WTC11 (cell line): ENCODE measurements around the gene EMX2. TPM values are rescaled to one million over a fixed set of nuclear protein-coding genes. Genes with fewer than 3 reads are reported as not detected.
A peak's percentile ranks its signal among the peaks of the same experiment; 100 is the strongest.

Source experiments
- ATAC-seq: fragments of 200-7000 bp; cut with Tn5 transposase; 2 replicates; pipeline ENCODE4 v1.10.0; 2021; ENCODE audit warnings: mild to moderate bottlenecking, moderate library complexity
- CTCF ChIA-PET: fragments of 300-600 bp; sonication (Branson Sonifier 250); formaldehyde crosslinking; loops from one replicate; lab custom pipeline; 2021; ENCODE audit warnings: antibody characterized with exemption; lab: Charles Lee
- POLR2A ChIA-PET: fragments of 350-600 bp; sonication (Branson Sonifier 250); formaldehyde crosslinking; loops from one replicate; lab custom pipeline; 2021; ENCODE audit warnings: antibody characterized with exemption; lab: Charles Lee
- DNase-seq: peaks from one replicate; pipeline ENCODE4 v3.0.0; 2021; ENCODE audit warnings: low spot score
- H3K27ac Mint-ChIP-seq: 2 replicates; pipeline ENCODE4 v1.8.0; 2021; ENCODE audit warnings: mixed read lengths
- H3K27me3 Mint-ChIP-seq: 2 replicates; pipeline ENCODE4 v1.8.0; 2021; ENCODE audit warnings: low read depth, mild to moderate bottlenecking, moderate library complexity, mixed read lengths
- H3K36me3 Mint-ChIP-seq: 2 replicates; pipeline ENCODE4 v1.8.0; 2021; ENCODE audit warnings: mixed read lengths
- H3K4me1 Mint-ChIP-seq: 2 replicates; pipeline ENCODE4 v1.8.0; 2022; ENCODE audit warnings: mixed read lengths
- H3K4me3 Mint-ChIP-seq: 2 replicates; pipeline ENCODE4 v1.8.0; 2021; ENCODE audit warnings: mild to moderate bottlenecking, moderate library complexity, mixed read lengths
- H3K9me3 Mint-ChIP-seq: 2 replicates; pipeline ENCODE4 v1.8.0; 2021; ENCODE audit warnings: mixed read lengths
- AFF4 ChIP-seq: sonication (generic); formaldehyde crosslinking; IDR thresholded peaks from 2 replicates; pipeline ENCODE4 v1.8.1; 2023; ENCODE audit warnings: mild to moderate bottlenecking, missing genetic modification reagents, borderline replicate concordance
- ATF1 ChIP-seq: sonication (generic); formaldehyde crosslinking; IDR thresholded peaks from 2 replicates; pipeline ENCODE4 v1.8.1; 2023; ENCODE audit warnings: mild to moderate bottlenecking, moderate library complexity, missing genetic modification reagents
- ATF2 ChIP-seq: sonication (generic); formaldehyde crosslinking; IDR thresholded peaks from 2 replicates; pipeline ENCODE4 v1.8.1; 2022; ENCODE audit warnings: low read depth, missing genetic modification reagents, borderline replicate concordance
- E2F4 ChIP-seq: sonication (generic); formaldehyde crosslinking; IDR thresholded peaks from 2 replicates; pipeline ENCODE4 v1.8.1; 2022; ENCODE audit warnings: low read depth, mild to moderate bottlenecking, moderate library complexity, missing genetic modification reagents, borderline replicate concordance
- FOXJ3 ChIP-seq: sonication (generic); formaldehyde crosslinking; IDR thresholded peaks from 2 replicates; pipeline ENCODE4 v1.9.0; 2021; ENCODE audit warnings: missing genetic modification reagents, mild to moderate bottlenecking, borderline replicate concordance
- GRHL2 ChIP-seq: fragments of 250-450 bp; sonication (Bioruptor Pico); IDR thresholded peaks from 2 replicates; pipeline ENCODE4 v1.8.0; 2022; ENCODE audit warnings: mild to moderate bottlenecking, moderate library complexity; ENCODE audit not compliant: insufficient replicate concordance, severe bottlenecking
- JUN ChIP-seq: sonication (generic); formaldehyde crosslinking; IDR thresholded peaks from 2 replicates; pipeline ENCODE4 v1.8.0; 2023; ENCODE audit warnings: mild to moderate bottlenecking, missing genetic modification reagents
- MXD4 ChIP-seq: fragments of 250-450 bp; sonication (Bioruptor Pico); IDR thresholded peaks from 2 replicates; pipeline ENCODE4 v1.8.0; 2021; ENCODE audit warnings: mild to moderate bottlenecking, moderate library complexity, borderline replicate concordance
- NR3C1 ChIP-seq: sonication (generic); formaldehyde crosslinking; conservative IDR thresholded peaks from 2 replicates; pipeline ENCODE4 v1.8.1; 2023; ENCODE audit warnings: low read depth, mild to moderate bottlenecking, missing genetic modification reagents
- PREB ChIP-seq: sonication (generic); formaldehyde crosslinking; IDR thresholded peaks from 2 replicates; pipeline ENCODE4 v1.8.1; 2022; ENCODE audit warnings: mild to moderate bottlenecking, missing genetic modification reagents, moderate library complexity, borderline replicate concordance
- RELA ChIP-seq: sonication (generic); formaldehyde crosslinking; IDR thresholded peaks from 2 replicates; pipeline ENCODE4 v1.8.1; 2022; ENCODE audit warnings: missing genetic modification reagents, mild to moderate bottlenecking, borderline replicate concordance
- SMAD4 ChIP-seq: sonication (generic); formaldehyde crosslinking; IDR thresholded peaks from 2 replicates; pipeline ENCODE4 v1.8.0; 2022; ENCODE audit warnings: mild to moderate bottlenecking, missing genetic modification reagents
- SP1 ChIP-seq: sonication (generic); formaldehyde crosslinking; conservative IDR thresholded peaks from 2 replicates; pipeline ENCODE4 v1.8.1; 2022; ENCODE audit warnings: missing genetic modification reagents
- TCF7 ChIP-seq: sonication (generic); formaldehyde crosslinking; IDR thresholded peaks from 2 replicates; pipeline ENCODE4 v1.8.0; 2022; ENCODE audit warnings: mild to moderate bottlenecking, low read depth, missing genetic modification reagents, moderate library complexity
- TEAD1 ChIP-seq: sonication (generic); formaldehyde crosslinking; IDR thresholded peaks from 2 replicates; pipeline ENCODE4 v1.8.0; 2022; ENCODE audit warnings: mild to moderate bottlenecking, missing genetic modification reagents
- ZMAT4 ChIP-seq: fragments of 250-450 bp; sonication (Bioruptor Pico); IDR thresholded peaks from 2 replicates; pipeline ENCODE4 v1.9.0; 2021; ENCODE audit warnings: mild to moderate bottlenecking
- ZNF219 ChIP-seq: sonication (generic); formaldehyde crosslinking; IDR thresholded peaks from 2 replicates; pipeline ENCODE4 v1.8.0; 2023; ENCODE audit warnings: missing genetic modification reagents, mild to moderate bottlenecking, borderline replicate concordance
- ZNF281 ChIP-seq: sonication (generic); formaldehyde crosslinking; IDR thresholded peaks from 2 replicates; pipeline ENCODE4 v1.8.0; 2023; ENCODE audit warnings: mild to moderate bottlenecking, missing genetic modification reagents
- ZNF317 ChIP-seq: sonication (generic); formaldehyde crosslinking; IDR thresholded peaks from 2 replicates; pipeline ENCODE4 v1.8.1; 2023; ENCODE audit warnings: low read depth, mild to moderate bottlenecking, moderate library complexity, missing genetic modification reagents, borderline replicate concordance
- ZNF396 ChIP-seq: fragments of 250-450 bp; sonication (Bioruptor Pico); IDR thresholded peaks from 2 replicates; pipeline ENCODE4 v1.8.0; 2021; ENCODE audit warnings: mild to moderate bottlenecking, moderate library complexity, borderline replicate concordance
- ZNF416 ChIP-seq: fragments of 250-450 bp; sonication (Bioruptor Pico); IDR thresholded peaks from 2 replicates; pipeline ENCODE4 v1.9.0; 2021; ENCODE audit warnings: mild to moderate bottlenecking, inconsistent platforms
- ZNF425 ChIP-seq: fragments of 250-450 bp; sonication (Bioruptor Pico); conservative IDR thresholded peaks from 2 replicates; pipeline ENCODE4 v1.9.0; 2021; ENCODE audit warnings: mild to moderate bottlenecking
- total RNA-seq: library from RNA; stranded (reverse); gene quantifications from 3 replicates; pipeline ENCODE4 v1.2.3, GENCODE V29; 2021

Gene EMX2
- total RNA-seq, 1 experiment from 2014 or later = not detected

GRCh38 chr10:117552701-117553141 is 10.2 kb downstream of the EMX2 start (continued):
- TF ChIP-seq SMAD4 (CRISPR knock-in tag) (no peak), ZNF219 (no peak), TEAD1 (CRISPR knock-in tag) (no peak)

- Mint-ChIP-seq H3K27ac (no peak overlapping the region), H3K27me3 (peaks cover 90% of the 10 kb centered on the region), H3K4me1 (peaks cover 34% of the 10 kb centered on the region), H3K36me3 (no peaks in the 10 kb centered on the region), H3K4me3 (peak overlapping the region; percentile 58), H3K9me3 (no peaks in the 10 kb centered on the region)
- peak; percentile 49 for ATAC-seq
- POLR2A ChIA-PET = no interaction called here
- peak; percentile 55 for DNase-seq
- CTCF ChIA-PET = interaction anchor here (0.6 to 1.5 kb wide), 4 partner anchors 57 to 906 kb away, joined by 3 to 5 read pairs (median 4); no protein-coding TSS in a partner anchor
- 0 out of 2 replicates have a peak, but pooled peaks have one; percentile 50 for TF ChIP-seq JUN (CRISPR knock-in tag)
- no peak for TF ChIP-seq E2F4 (CRISPR knock-in tag)
- TF ChIP-seq SP1 (CRISPR knock-in tag) = 0 out of 2 replicates have a peak, but pooled peaks have one; percentile 38
- TF ChIP-seq RELA = peak; percentile 48; the same call in 1 of the 2 replicates
- no peak for TF ChIP-seq PREB (CRISPR knock-in tag)
- no peak for TF ChIP-seq MXD4
- peak; percentile 86 for TF ChIP-seq ZNF281
- no peak for TF ChIP-seq GRHL2 (CRISPR knock-in tag)
- TF ChIP-seq ZNF317 (CRISPR knock-in tag) = no peak
- no peak for TF ChIP-seq SMAD4 (CRISPR knock-in tag)
- no peak for TF ChIP-seq FOXJ3
- no peak for TF ChIP-seq TCF7 (CRISPR knock-in tag)
- TF ChIP-seq ZNF396 (CRISPR knock-in tag) = no peak
- TF ChIP-seq ATF1 (CRISPR knock-in tag) = no peak
- no peak for TF ChIP-seq ZMAT4 (CRISPR knock-in tag)
- TF ChIP-seq AFF4 = no peak
- no peak for TF ChIP-seq ZNF416 (CRISPR knock-in tag)
- TF ChIP-seq NR3C1 = no peak
- TF ChIP-seq ZNF425 (CRISPR knock-in tag) = no peak
- no peak for TF ChIP-seq ATF2 (CRISPR knock-in tag)
Observed at GRCh38 chr10:117553142-117553814, 10.7 kb downstream of the EMX2 start.
